Heart left ventricle (tissue), 13 donors: Measurements from ENCODE around the gene MAP4K5.

Experiments used
- POLR2A ChIP-seq, 2 donors: fragments of 450-650 bp; IDR thresholded peaks; one replicate each; pipeline ENCODE4 v1.6.1; 2017; ENCODE audit warnings: antibody characterized with exemption in 2 of 2, mild to moderate bottlenecking in 2 of 2, moderate library complexity in 2 of 2
- TF ChIP-seq, protein P1 (sequence below), 12 donors: fragments of 200-600 bp; sonication (generic) in 4 of 12; IDR thresholded peaks; one replicate each; pipeline versions ENCODE4 v1.5.0 to v1.8.0; 2018 to 2022; ENCODE audit warnings: antibody characterized with exemption in 12 of 12, mild to moderate bottlenecking in 5 of 12
- donor health status: ischemic (EF 13 %, LVEDD 7.1; RV severe dilation, severe dysfunction).
- donor health status: DM: no; HTN: yes; CAD: no.
- donor health status: DM: no; HTN: no; CAD: no.
- donor health status: ischemic (EF 25% LVEDD 6.9; RV normal size, moderate dysfunction).
- donor health status: ischemic (EF 25% LVEDD 5.7; RV mildly dilated, moderate dysfunction).
- donor health status: ischemic (EF 35%, LVEDD 5.7; RV mildly dilated, moderate dysfunction).
- donor health status: nonischemic (EF 11% LVEDD 7.7; RV severe dilation, severe dysfunction).
- donor health status: DM: yes; HTN: yes; CAD: no.
- donor health status: PGD.
- donor health status: ischemic (EF 29% LVEDD 5.4; RV normal size, mild dysfunction).
- donor health status: nonischemic (EF 23%, LVEDD 6.1; RV moderate dilation, normal function).

DNA sequence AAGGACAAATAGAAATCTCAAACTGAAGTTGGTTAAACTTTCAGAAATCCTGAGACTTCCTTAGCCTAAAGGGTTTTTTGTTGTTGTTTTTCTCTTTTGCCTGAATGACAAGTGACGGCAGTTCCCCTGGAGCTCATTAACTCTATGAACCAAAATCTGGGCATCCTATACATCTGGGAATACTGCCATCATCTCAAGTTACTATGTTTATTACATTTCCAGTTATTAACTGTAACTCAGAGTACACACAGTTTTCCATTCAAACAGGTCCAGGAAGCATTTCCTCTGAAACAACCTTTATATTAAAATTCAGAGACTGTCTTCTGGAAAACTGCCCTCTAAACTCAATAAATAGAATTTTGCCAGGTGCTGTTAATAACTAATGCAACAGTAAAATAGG lies 80.1 kb downstream of the MAP4K5 start:
- TF ChIP-seq POLR2A (IDR thresholded peaks at IDR 0.05): no peak
- TF ChIP-seq, protein P1, sequence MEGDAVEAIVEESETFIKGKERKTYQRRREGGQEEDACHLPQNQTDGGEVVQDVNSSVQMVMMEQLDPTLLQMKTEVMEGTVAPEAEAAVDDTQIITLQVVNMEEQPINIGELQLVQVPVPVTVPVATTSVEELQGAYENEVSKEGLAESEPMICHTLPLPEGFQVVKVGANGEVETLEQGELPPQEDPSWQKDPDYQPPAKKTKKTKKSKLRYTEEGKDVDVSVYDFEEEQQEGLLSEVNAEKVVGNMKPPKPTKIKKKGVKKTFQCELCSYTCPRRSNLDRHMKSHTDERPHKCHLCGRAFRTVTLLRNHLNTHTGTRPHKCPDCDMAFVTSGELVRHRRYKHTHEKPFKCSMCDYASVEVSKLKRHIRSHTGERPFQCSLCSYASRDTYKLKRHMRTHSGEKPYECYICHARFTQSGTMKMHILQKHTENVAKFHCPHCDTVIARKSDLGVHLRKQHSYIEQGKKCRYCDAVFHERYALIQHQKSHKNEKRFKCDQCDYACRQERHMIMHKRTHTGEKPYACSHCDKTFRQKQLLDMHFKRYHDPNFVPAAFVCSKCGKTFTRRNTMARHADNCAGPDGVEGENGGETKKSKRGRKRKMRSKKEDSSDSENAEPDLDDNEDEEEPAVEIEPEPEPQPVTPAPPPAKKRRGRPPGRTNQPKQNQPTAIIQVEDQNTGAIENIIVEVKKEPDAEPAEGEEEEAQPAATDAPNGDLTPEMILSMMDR (IDR thresholded peaks at IDR 0.05): no peak
